Ishikawa (cell line): Measurements from ENCODE around the gene PRPH2.

Experiments used
- NFIC ChIP-seq: IDR thresholded peaks from 2 replicates; pipeline ENCODE4 v1.6.1; 2012
- TEAD4 ChIP-seq: IDR thresholded peaks from 2 replicates; pipeline ENCODE4 v1.6.1; 2012

DNA sequence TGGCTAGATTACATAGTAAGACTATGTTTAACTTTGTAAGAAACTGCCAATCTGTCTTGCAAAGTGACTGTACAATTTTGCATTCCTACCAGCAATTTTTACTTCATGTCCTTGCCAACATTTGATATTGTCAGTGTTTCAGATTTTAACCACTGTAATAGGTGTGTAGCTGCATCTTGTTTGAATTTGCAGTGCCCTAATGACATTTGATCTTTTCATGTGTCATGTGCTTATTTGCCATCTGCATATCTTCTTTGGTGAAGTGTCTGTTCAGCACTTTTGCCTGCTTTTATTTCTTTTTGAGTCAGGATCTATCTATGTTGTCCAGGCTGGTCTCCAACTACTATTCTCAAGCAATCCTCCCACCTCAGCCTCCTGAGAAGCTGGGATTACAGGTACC lies 2.4 kb upstream of the PRPH2 start:
- TF ChIP-seq NFIC (no peak), TEAD4 (no peak)
